ENCODE measurements around the gene WTAP.
"Not testable (repeated sequence)": the region's sequence is repeated elsewhere in the genome, so short reads cannot be mapped to it uniquely, and the experiment has no call there.

The WTAP gene

GRCh38 chr6:159729598-159730331 is 2.5 kb downstream of the WTAP start:
- no peak for DNase-seq

GRCh38 chr6:159730332-159730676 is 3.0 kb downstream of the WTAP start:
- DNase-seq: no peak

GRCh38 chr6:159732550-159732949 is 5.2 kb downstream of the WTAP start:
- not testable (repeated sequence) for DNase-seq

- not testable (repeated sequence) for DNase-seq
These were observed 6.1 kb downstream of the WTAP start for GRCh38 chr6:159733395-159733794.

- DNase-seq: no peak
These were observed 9.6 kb downstream of the WTAP start for GRCh38 chr6:159736908-159737307.

GRCh38 chr6:159739341-159739740 is 12.0 kb downstream of the WTAP start:
- no peak for DNase-seq

GRCh38 chr6:159742165-159742564 is 14.9 kb downstream of the WTAP start:
- no peak for DNase-seq

GRCh38 chr6:159745081-159745480 is 17.8 kb downstream of the WTAP start:
- no peak for DNase-seq

- DNase-seq: no peak
These were observed 19.5 kb downstream of the WTAP start for GRCh38 chr6:159746759-159747158.

- DNase-seq: not testable (repeated sequence)
These were observed 20.8 kb downstream of the WTAP start for GRCh38 chr6:159748127-159748526.

- no peak for DNase-seq
These were observed 24.1 kb downstream of the WTAP start for GRCh38 chr6:159751448-159751847.

GRCh38 chr6:159753081-159753872 is 26.0 kb downstream of the WTAP start:
- DNase-seq: no peak

- no peak for DNase-seq
These were observed 27.1 kb downstream of the WTAP start for GRCh38 chr6:159754401-159754800.

- no peak for DNase-seq
These were observed 27.9 kb downstream of the WTAP start for GRCh38 chr6:159754959-159755914.

GRCh38 chr6:159756508-159756907 is 29.2 kb downstream of the WTAP start:
- no peak for DNase-seq

GRCh38 chr6:159758031-159759001 is 31.0 kb downstream of the WTAP start:
- DNase-seq: no peak

GRCh38 chr6:159759645-159760044 is 32.3 kb downstream of the WTAP start:
- DNase-seq: no peak

GRCh38 chr6:159760602-159761057 is 33.3 kb downstream of the WTAP start:
- DNase-seq: no peak

GRCh38 chr6:159761129-159761872 is 34.0 kb downstream of the WTAP start:
- no peak for DNase-seq

- DNase-seq: peak; percentile 76
These were observed 34.8 kb downstream of the WTAP start, which contains the start of gene ACAT2 for GRCh38 chr6:159761873-159762680. Gene ACAT2, plus strand, starts transcription at chr6:159762045. Its CDS starts 43 bp downstream, at chr6:159762088.

All from NCI-H1048 (cell line).